AG10803 (cell line): Measurements from ENCODE around the gene EPS8L2.

ENCODE experiments used
- DNase-seq: peaks from one replicate; pipeline ENCODE4 v3.0.0; 2010; ENCODE audit warnings: low read depth
- H3K4me3 ChIP-seq: 2 replicates; pipeline ENCODE4 v1.5.1; 2011; ENCODE audit warnings: mild to moderate bottlenecking, low read length, control low read depth
- TF ChIP-seq, protein P1 (sequence below): conservative IDR thresholded peaks from 2 replicates; pipeline ENCODE4 v1.5.1; 2011; ENCODE audit warnings: mild to moderate bottlenecking, low read length, control low read depth, inconsistent platforms

Gene EPS8L2

GRCh38 chr11:714436-714835 lies 8.4 kb downstream of the EPS8L2 start:
- TF ChIP-seq, protein P1, sequence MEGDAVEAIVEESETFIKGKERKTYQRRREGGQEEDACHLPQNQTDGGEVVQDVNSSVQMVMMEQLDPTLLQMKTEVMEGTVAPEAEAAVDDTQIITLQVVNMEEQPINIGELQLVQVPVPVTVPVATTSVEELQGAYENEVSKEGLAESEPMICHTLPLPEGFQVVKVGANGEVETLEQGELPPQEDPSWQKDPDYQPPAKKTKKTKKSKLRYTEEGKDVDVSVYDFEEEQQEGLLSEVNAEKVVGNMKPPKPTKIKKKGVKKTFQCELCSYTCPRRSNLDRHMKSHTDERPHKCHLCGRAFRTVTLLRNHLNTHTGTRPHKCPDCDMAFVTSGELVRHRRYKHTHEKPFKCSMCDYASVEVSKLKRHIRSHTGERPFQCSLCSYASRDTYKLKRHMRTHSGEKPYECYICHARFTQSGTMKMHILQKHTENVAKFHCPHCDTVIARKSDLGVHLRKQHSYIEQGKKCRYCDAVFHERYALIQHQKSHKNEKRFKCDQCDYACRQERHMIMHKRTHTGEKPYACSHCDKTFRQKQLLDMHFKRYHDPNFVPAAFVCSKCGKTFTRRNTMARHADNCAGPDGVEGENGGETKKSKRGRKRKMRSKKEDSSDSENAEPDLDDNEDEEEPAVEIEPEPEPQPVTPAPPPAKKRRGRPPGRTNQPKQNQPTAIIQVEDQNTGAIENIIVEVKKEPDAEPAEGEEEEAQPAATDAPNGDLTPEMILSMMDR: no peak
- H3K4me3 ChIP-seq: no peak overlapping the region
- DNase-seq: no peak

- H3K4me3 ChIP-seq: no peak overlapping the region
- no peak for DNase-seq
- TF ChIP-seq, protein P1: no peak
Measured at GRCh38 chr11:719214-720016, 13.4 kb downstream of the EPS8L2 start.

DNA sequence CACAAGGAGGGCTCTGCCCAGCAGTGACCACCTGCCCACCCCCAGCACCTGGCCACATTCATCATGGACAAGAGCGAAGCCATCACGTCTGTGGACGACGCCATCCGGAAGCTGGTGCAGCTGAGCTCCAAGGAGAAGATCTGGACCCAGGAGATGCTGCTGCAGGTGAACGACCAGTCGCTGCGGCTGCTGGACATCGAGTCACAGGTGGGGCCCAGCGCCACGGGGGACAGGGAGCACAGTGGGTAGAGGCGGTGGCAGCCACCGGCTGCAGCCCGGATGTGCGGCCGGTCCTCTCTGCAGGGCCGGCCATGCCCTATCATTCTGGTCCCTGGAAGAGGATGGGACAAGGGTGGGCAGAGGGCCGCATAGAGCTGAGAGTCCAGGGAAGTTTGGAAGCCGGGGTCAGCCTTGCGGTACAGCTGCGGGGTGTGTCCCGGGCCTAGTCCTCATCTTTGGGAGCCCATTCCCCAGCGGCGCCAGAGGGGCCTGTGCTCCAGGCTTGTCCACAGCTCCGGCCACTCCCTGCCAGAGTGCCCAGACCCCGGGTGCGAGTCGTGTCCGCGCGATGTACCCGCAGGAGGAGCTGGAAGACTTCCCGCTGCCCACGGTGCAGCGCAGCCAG lies 14.1 kb downstream of the EPS8L2 start:
- no peak overlapping the region for H3K4me3 ChIP-seq
- DNase-seq: no peak
- TF ChIP-seq, protein P1: no peak

DNA sequence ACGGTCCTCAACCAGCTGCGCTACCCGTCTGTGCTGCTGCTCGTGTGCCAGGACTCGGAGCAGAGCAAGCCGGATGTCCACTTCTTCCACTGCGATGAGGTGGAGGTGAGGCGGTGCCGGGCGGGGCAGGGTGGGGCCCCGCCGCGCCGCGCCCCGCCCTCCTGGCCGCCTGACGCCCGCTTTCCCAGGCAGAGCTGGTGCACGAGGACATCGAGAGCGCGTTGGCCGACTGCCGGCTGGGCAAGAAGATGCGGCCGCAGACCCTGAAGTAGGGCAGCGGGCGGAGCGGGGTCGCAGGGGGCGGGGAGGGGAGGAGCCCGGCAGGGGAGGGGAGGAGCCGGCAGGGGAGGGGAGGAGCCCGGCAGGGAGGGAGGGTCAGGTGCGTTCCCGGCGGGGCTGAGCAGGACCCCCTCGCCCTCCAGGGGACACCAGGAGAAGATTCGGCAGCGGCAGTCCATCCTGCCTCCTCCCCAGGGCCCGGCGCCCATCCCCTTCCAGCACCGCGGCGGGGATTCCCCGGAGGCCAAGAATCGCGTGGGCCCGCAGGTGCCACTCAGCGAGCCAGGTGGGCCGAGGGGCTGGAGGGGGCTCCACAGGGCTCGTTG lies 14.7 kb downstream of the EPS8L2 start:
- DNase-seq: no peak
- H3K4me3 ChIP-seq: no peak overlapping the region
- TF ChIP-seq, protein P1: no peak

GRCh38 chr11:721247-721740 lies 15.3 kb downstream of the EPS8L2 start:
- DNase-seq: no peak
- TF ChIP-seq, protein P1: no peak
- no peak overlapping the region for H3K4me3 ChIP-seq

- DNase-seq: no peak
- TF ChIP-seq, protein P1: no peak
- H3K4me3 ChIP-seq: no peak overlapping the region
Measured at GRCh38 chr11:721741-722345, 15.8 kb downstream of the EPS8L2 start.
